ENCODE measurements around the gene CBLIF. TPM values are rescaled to one million over a fixed set of nuclear protein-coding genes. Genes with fewer than 3 reads are reported as not detected.
"Not testable (repeated sequence)": the region's sequence is repeated elsewhere in the genome, so short reads cannot be mapped to it uniquely, and the experiment has no call there.

The CBLIF gene
- total RNA-seq, 2 experiments from 2014 or later: not detected

DNA sequence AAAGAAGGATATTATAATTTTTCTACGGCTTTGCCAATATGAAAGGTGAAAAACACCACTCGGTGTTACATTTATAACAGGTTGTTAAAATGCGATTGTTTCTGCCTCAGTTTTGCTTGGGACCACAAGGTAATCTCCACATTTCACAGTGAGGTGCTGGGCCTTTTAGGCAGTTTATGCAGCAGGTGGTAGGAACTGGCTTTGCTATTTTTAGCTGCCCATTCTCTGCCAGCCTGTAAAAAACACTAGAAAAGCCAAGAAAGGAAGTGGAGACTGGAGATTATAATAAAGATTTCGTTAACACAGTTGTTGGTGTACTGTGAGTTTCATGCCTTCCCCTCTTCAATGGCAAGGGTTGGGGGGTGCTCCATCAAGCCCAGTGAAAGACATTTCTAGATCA lies 26.7 kb downstream of the CBLIF start:
- ChIA-PET CTCF (no interaction called here), POLR2A (no interaction called here)
- Histone ChIP-seq H3K27me3 (ENCODE audit: control insufficient read depth in 1 of 2, insufficient read depth in 2 of 2, low read length in 2 of 2) (no peaks in the 10 kb centered on the region), H3K4me3 (ENCODE audit: low read length) (no peak overlapping the region), H3K4me1 (ENCODE audit: insufficient read depth, low read length) (peaks cover 10% of the 10 kb centered on the region), H3K36me3 (ENCODE audit: insufficient read depth, low read length) (no peaks in the 10 kb centered on the region), H3K27ac (ENCODE audit: low read depth in 1 of 2, low read length in 2 of 2) (no peak overlapping the region), H3K9me3 (ENCODE audit: control insufficient read depth in 1 of 2, insufficient read depth in 1 of 2, low read length in 2 of 2) (no peaks in the 10 kb centered on the region)
- no peak for TF ChIP-seq CTCF (IDR thresholded peaks at IDR 0.05)
- Mint-ChIP-seq H3K27me3 (peaks cover 3% of the 10 kb centered on the region), H3K27ac (peak overlapping the region; percentile 0), H3K9me3 (peaks cover 3% of the 10 kb centered on the region), H3K4me3 (no peak overlapping the region), H3K36me3 (ENCODE audit: low read depth) (no peaks in the 10 kb centered on the region), H3K4me1 (ENCODE audit: low read depth) (peaks cover 17% of the 10 kb centered on the region)
- ATAC-seq (ENCODE audit: poor library complexity) (no peak), DNase-seq (no peak)
- intact Hi-C loops (cut with DNase I, micrococcal nuclease): loop anchor here in 1 of 2 experiments (10.0 kb wide), 2 partner anchors 124 to 254 kb away; no protein-coding TSS in a partner anchor

DNA sequence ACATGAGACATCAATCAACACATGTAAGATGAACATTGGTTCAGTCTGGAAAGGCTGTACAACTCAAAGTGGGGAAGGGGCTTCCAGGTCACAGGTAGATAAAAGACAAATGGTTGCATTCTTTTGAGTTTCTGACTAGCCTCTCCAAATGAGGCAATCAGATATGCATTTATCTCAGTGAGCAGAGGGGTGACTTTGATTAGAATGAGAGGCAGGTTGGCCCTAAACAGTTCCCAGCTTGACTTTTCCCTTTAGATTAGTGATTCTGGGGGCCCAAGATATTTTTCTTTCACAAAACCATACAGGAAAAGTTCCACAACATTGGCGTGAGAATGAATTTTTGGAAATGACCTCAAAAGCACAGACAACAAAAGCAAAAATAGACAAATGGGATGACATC lies 28.9 kb downstream of the CBLIF start:
- H3K27ac ChIP-seq (ENCODE audit: low read depth in 1 of 2, low read length in 2 of 2); H3K27ac Mint-ChIP-seq; H3K9me3 ChIP-seq (ENCODE audit: control insufficient read depth in 1 of 2, insufficient read depth in 1 of 2, low read length in 2 of 2); CTCF ChIA-PET; H3K4me3 ChIP-seq (ENCODE audit: low read length); H3K27me3 ChIP-seq (ENCODE audit: control insufficient read depth in 1 of 2, insufficient read depth in 2 of 2, low read length in 2 of 2); H3K36me3 ChIP-seq (ENCODE audit: insufficient read depth, low read length); H3K36me3 Mint-ChIP-seq (ENCODE audit: low read depth); DNase-seq; POLR2A ChIA-PET; H3K4me3 Mint-ChIP-seq; ATAC-seq (ENCODE audit: poor library complexity); H3K27me3 Mint-ChIP-seq; H3K9me3 Mint-ChIP-seq: not testable (repeated sequence)
- peaks cover 19% of the 10 kb centered on the region for H3K4me1 Mint-ChIP-seq (ENCODE audit: low read depth)
- intact Hi-C loops (cut with DNase I, micrococcal nuclease): loop anchor here in 1 of 2 experiments (10.0 kb wide), 2 partner anchors 122 to 252 kb away; no protein-coding TSS in a partner anchor
- H3K4me1 ChIP-seq (ENCODE audit: insufficient read depth, low read length): peaks cover 13% of the 10 kb centered on the region

DNA sequence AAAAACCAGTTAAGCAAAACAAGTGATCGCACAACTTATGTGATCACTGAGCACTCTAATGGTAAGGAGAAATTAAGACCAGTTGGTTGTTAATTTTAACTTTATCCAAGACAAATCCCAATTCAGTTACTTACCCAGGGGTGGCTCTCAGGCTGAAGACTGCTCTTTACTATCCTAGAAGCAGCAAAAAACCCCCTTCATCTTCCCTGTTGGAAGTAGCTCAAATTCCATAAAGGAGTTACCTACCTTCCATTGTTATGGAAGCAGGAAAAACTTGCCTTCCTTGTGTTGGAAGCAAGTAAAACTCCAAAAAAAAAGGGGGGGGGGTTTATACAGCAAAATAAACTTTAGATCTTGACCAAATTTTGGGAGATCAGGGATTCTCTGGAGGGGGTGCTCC lies 29.5 kb downstream of the CBLIF start:
- intact Hi-C loops (cut with DNase I, micrococcal nuclease): loop anchor here in 1 of 2 experiments (10.0 kb wide), 2 partner anchors 121 to 251 kb away; no protein-coding TSS in a partner anchor
- H3K4me1 ChIP-seq (ENCODE audit: insufficient read depth, low read length): peaks cover 18% of the 10 kb centered on the region
- POLR2A ChIA-PET: interaction anchor here (0.7 kb wide), 1 partner anchor 1089 kb away, joined by 3 read pairs; no protein-coding TSS in a partner anchor

More for the DNA sequence above, 29.5 kb downstream of the CBLIF start:
- Mint-ChIP-seq H3K27me3 (peaks cover 3% of the 10 kb centered on the region), H3K4me1 (ENCODE audit: low read depth) (peaks cover 26% of the 10 kb centered on the region), H3K27ac (no peak overlapping the region), H3K36me3 (ENCODE audit: low read depth) (peaks cover 5% of the 10 kb centered on the region), H3K9me3 (peaks cover 6% of the 10 kb centered on the region), H3K4me3 (no peak overlapping the region)
- no peak for TF ChIP-seq CTCF (IDR thresholded peaks at IDR 0.05)
- Histone ChIP-seq H3K9me3 (ENCODE audit: control insufficient read depth in 1 of 2, insufficient read depth in 1 of 2, low read length in 2 of 2) (no peaks in the 10 kb centered on the region), H3K27ac (ENCODE audit: low read depth in 1 of 2, low read length in 2 of 2) (no peak overlapping the region), H3K4me3 (ENCODE audit: low read length) (no peak overlapping the region), H3K27me3 (ENCODE audit: control insufficient read depth in 1 of 2, insufficient read depth in 2 of 2, low read length in 2 of 2) (no peaks in the 10 kb centered on the region), H3K36me3 (ENCODE audit: insufficient read depth, low read length) (no peaks in the 10 kb centered on the region)
- CTCF ChIA-PET: no interaction called here
- DNase-seq (no peak), ATAC-seq (ENCODE audit: poor library complexity) (no peak)
